ENCODE results near the gene OR6M1.

Gene OR6M1

DNA sequence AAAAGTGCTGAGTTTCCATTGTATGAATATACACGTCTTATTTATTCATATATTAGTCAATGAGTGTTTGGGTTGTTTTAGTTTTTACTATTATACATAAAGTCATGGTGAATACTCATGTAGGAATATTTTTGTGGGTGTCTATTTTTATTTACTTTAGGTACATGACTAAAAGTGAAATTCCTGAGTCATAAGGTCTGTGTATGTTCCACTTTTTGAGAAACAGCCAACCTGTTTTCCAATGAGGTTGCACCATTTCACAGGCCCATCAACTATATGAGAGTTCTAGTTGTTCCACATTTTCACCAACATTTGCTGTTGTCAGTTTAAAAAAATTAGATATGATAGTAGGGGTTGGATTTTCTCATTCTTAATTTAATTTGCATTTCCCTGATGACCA is 45.3 kb downstream of the OR6M1 start:
- Mint-ChIP-seq H3K27ac (no peak overlapping the region), H3K4me1 (ENCODE audit: low read depth) (no peaks in the 10 kb centered on the region), H3K27me3 (peaks cover 21% of the 10 kb centered on the region), H3K36me3 (ENCODE audit: low read depth) (no peaks in the 10 kb centered on the region), H3K9me3 (peaks cover 20% of the 10 kb centered on the region), H3K4me3 (no peak overlapping the region)
- no peak for DNase-seq

DNA sequence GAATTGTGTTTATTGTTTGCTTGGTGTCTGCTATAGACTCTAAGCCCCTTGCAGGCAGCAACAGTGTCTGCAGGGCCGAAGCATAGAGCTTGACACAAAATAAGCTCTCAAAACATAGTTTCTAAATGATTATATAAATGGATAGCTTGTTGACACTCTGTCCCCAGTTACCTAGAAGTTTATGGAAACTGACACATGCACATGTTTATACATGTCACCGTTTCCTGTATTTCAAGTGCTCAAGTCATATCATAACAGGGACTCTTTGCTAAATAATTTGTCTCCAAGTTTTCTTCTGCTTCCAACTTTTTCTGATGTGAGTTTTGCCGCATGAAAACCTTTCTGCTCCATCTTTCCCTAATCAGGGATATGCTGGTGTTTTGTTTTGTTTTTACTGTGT is 48.2 kb downstream of the OR6M1 start:
- Mint-ChIP-seq H3K36me3 (ENCODE audit: low read depth) (no peaks in the 10 kb centered on the region), H3K4me1 (ENCODE audit: low read depth) (no peaks in the 10 kb centered on the region), H3K27ac (no peak overlapping the region), H3K4me3 (no peak overlapping the region), H3K9me3 (peaks cover 11% of the 10 kb centered on the region), H3K27me3 (peaks cover 29% of the 10 kb centered on the region)
- no peak for DNase-seq

DNA sequence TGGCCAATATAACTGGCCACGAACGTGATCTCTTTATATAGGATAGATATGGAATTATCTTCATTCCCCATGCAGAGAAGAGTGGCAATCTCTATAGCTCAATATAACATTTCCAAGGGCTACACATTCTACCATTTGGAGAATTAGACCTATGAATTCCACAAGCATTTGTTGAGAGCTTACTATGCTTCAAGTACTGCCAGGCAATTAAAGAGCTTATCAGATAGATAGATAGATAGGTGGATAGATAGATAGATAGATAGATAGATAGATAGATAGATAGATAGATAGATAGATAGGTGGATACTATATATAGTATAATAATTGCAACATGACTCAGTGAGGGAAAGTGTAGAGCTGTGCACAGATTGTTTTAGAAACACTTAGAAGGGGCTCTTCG is 50.3 kb downstream of the OR6M1 start:
- no peak overlapping the region for H3K4me3 Mint-ChIP-seq
- H3K36me3 Mint-ChIP-seq (ENCODE audit: low read depth) = no peaks in the 10 kb centered on the region
- no peak for DNase-seq
- peaks cover 44% of the 10 kb centered on the region for H3K27me3 Mint-ChIP-seq
- no peaks in the 10 kb centered on the region for H3K4me1 Mint-ChIP-seq (ENCODE audit: low read depth)
- no peak overlapping the region for H3K27ac Mint-ChIP-seq
- H3K9me3 Mint-ChIP-seq = no peaks in the 10 kb centered on the region
